ENCODE measurements around the gene DCC. TPM values are rescaled to one million over a fixed set of nuclear protein-coding genes. Genes with fewer than 3 reads are reported as not detected.

Gene DCC
- total RNA-seq, 1 donor from 2014 or later = 1.0 TPM

- no peak overlapping the region for H3K27ac Mint-ChIP-seq
- no peaks in the 10 kb centered on the region for H3K4me1 Mint-ChIP-seq
- peaks cover 3% of the 10 kb centered on the region for H3K9me3 Mint-ChIP-seq
- DNase-seq (ENCODE audit: low spot score in 2 of 2, unreplicated experiment in 2 of 2) = no peak
- peaks cover under 1% of the 10 kb centered on the region for H3K27me3 Mint-ChIP-seq (ENCODE audit: low read depth)
- no peaks in the 10 kb centered on the region for H3K36me3 Mint-ChIP-seq
- no peak overlapping the region for H3K4me3 Mint-ChIP-seq
- TF ChIP-seq CTCF (IDR thresholded peaks at IDR 0.05; ENCODE audit: unreplicated experiment) = no peak
Observed at GRCh38 chr18:53135654-53136053, 795.7 kb downstream of the DCC start.

- no peaks in the 10 kb centered on the region for H3K27me3 Mint-ChIP-seq (ENCODE audit: low read depth)
- peaks cover 6% of the 10 kb centered on the region for H3K4me1 Mint-ChIP-seq
- peaks cover 12% of the 10 kb centered on the region for H3K9me3 Mint-ChIP-seq
- no peak for TF ChIP-seq CTCF (IDR thresholded peaks at IDR 0.05; ENCODE audit: unreplicated experiment)
- no peaks in the 10 kb centered on the region for H3K36me3 Mint-ChIP-seq
- no peak overlapping the region for H3K4me3 Mint-ChIP-seq
- no peak overlapping the region for H3K27ac Mint-ChIP-seq
- DNase-seq (ENCODE audit: low spot score in 2 of 2, unreplicated experiment in 2 of 2) = no peak
Observed at GRCh38 chr18:53139746-53140500, 799.9 kb downstream of the DCC start.

- H3K27me3 Mint-ChIP-seq (ENCODE audit: low read depth) = no peaks in the 10 kb centered on the region
- no peaks in the 10 kb centered on the region for H3K36me3 Mint-ChIP-seq
- no peak overlapping the region for H3K27ac Mint-ChIP-seq
Observed at GRCh38 chr18:53142005-53142404, 802.0 kb downstream of the DCC start.

GRCh38 chr18:53147472-53147871 is 807.5 kb downstream of the DCC start:
- H3K27me3 Mint-ChIP-seq (ENCODE audit: low read depth) = peaks cover 2% of the 10 kb centered on the region
- H3K9me3 Mint-ChIP-seq = peaks cover 4% of the 10 kb centered on the region
- TF ChIP-seq CTCF (IDR thresholded peaks at IDR 0.05; ENCODE audit: unreplicated experiment) = no peak
- no peak for DNase-seq (ENCODE audit: low spot score in 2 of 2, unreplicated experiment in 2 of 2)
- H3K4me3 Mint-ChIP-seq = no peak overlapping the region
- no peaks in the 10 kb centered on the region for H3K36me3 Mint-ChIP-seq
- H3K4me1 Mint-ChIP-seq = no peaks in the 10 kb centered on the region
- no peak overlapping the region for H3K27ac Mint-ChIP-seq

More at GRCh38 chr18:53142005-53142404, 802.0 kb downstream of the DCC start:
- no peak for DNase-seq (ENCODE audit: low spot score in 2 of 2, unreplicated experiment in 2 of 2)
- no peak for TF ChIP-seq CTCF (IDR thresholded peaks at IDR 0.05; ENCODE audit: unreplicated experiment)
- Mint-ChIP-seq H3K9me3 (peaks cover 8% of the 10 kb centered on the region), H3K4me3 (no peak overlapping the region), H3K4me1 (peaks cover 6% of the 10 kb centered on the region)

GRCh38 chr18:53148123-53148522 is 808.1 kb downstream of the DCC start:
- no peaks in the 10 kb centered on the region for H3K36me3 Mint-ChIP-seq
- no peak for TF ChIP-seq CTCF (IDR thresholded peaks at IDR 0.05; ENCODE audit: unreplicated experiment)
- H3K27me3 Mint-ChIP-seq (ENCODE audit: low read depth) = peaks cover 2% of the 10 kb centered on the region
- no peak overlapping the region for H3K27ac Mint-ChIP-seq
- peaks cover 4% of the 10 kb centered on the region for H3K9me3 Mint-ChIP-seq
- no peaks in the 10 kb centered on the region for H3K4me1 Mint-ChIP-seq
- H3K4me3 Mint-ChIP-seq = no peak overlapping the region
- DNase-seq (ENCODE audit: low spot score in 2 of 2, unreplicated experiment in 2 of 2) = no peak
